Stomach (tissue), 4 donors: ENCODE measurements around the gene KIAA1210.
"Not testable (repeated sequence)": the region's sequence is repeated elsewhere in the genome, so short reads cannot be mapped to it uniquely, and the experiment has no call there.

ENCODE experiments used
- CTCF ChIP-seq, 7 experiments: fragments of 450-650 bp in 4 of 7; fragments of 200-600 bp in 3 of 7; sonication (generic) in 3 of 7; IDR thresholded peaks; one replicate each; pipeline ENCODE4 v1.5.1; 2016 to 2019; ENCODE audit warnings: antibody characterized with exemption in 7 of 7, control low read depth in 2 of 7, mild to moderate bottlenecking in 1 of 7
- POLR2AphosphoS5 ChIP-seq, 3 donors: sonication (generic); formaldehyde crosslinking; IDR thresholded peaks; one replicate each; pipeline ENCODE4 v1.6.1; 2016; ENCODE audit warnings: antibody characterized with exemption in 3 of 3

- not testable (repeated sequence) for TF ChIP-seq CTCF, POLR2AphosphoS5 (IDR thresholded peaks at IDR 0.05)
Observed at GRCh38 chrX:119029656-119030055, 98.0 kb downstream of the KIAA1210 start.
